Vein endothelial cell (primary cell): Measurements from ENCODE around the gene FAM162A. TPM values are rescaled to one million over a fixed set of nuclear protein-coding genes. Genes with fewer than 3 reads are reported as not detected.

ENCODE experiments used
- small RNA-seq: library from RNA; depleted of rRNA; stranded (forward); fragments of <200 nt; gene quantifications from one replicate; pipeline ENCODE3, GENCODE V24; 2012
- total RNA-seq: library from RNA; depleted of rRNA; stranded (reverse); fragments of >200 nt; gene quantifications from 2 replicates; pipeline ENCODE4 v1.2.3, GENCODE V29; 2012

The FAM162A gene
- total RNA-seq, result 9.5 and 12.7 TPM in 2 replicates

GRCh38 chr3:122383771-122384697, at the start of gene FAM162A:
Gene FAM162A (plus strand): TSS chr3:122384182. CDS start chr3:122384266, 84 bp downstream.

GRCh38 chr3:122382888-122383666, 905 bp upstream of the FAM162A start, which contains the start of gene MIX23:
Gene MIX23 (minus strand): TSS chr3:122383231. CDS start chr3:122383224, 7 bp downstream.

GRCh38 chr3:122415762-122416654, 32.0 kb downstream of the FAM162A start, which contains the start of gene WDR5B:
Gene WDR5B (minus strand): TSS chr3:122416062. CDS start chr3:122415528, 534 bp downstream.

Small RNA genes lying within 50 kb of the gene (small RNA-seq; reads per million reads assigned to genes)
- gene AC083798.1, result not detected

Other genes starting within 250 kb of the FAM162A start
- under 0.01 TPM in 1 of 2 replicates, not detected in the other for gene CASR, start 200.5 kb upstream of the FAM162A start, total RNA-seq
- gene CSTA, start 58.9 kb upstream of the FAM162A start, total RNA-seq, result not detected in 2 replicates
- 26.1 and 36.1 TPM in 2 replicates for gene MIX23, start 951 bp upstream of the FAM162A start, total RNA-seq
- 4.9 and 5.3 TPM in 2 replicates for gene WDR5B, start 31.9 kb downstream of the FAM162A start, total RNA-seq
- 50.3 and 87.3 TPM in 2 replicates for gene KPNA1, start 130.8 kb downstream of the FAM162A start, total RNA-seq
- 7.5 and 9.6 TPM in 2 replicates for gene PARP9, start 180.1 kb downstream of the FAM162A start, total RNA-seq
- 14.0 and 19.5 TPM in 2 replicates for gene DTX3L, start 180.2 kb downstream of the FAM162A start, total RNA-seq
- gene PARP15, start 193.5 kb downstream of the FAM162A start, total RNA-seq, result 0.98 and 1.3 TPM in 2 replicates